ENCODE results near the gene MAP2K3.
"Not testable (repeated sequence)": the region's sequence is repeated elsewhere in the genome, so short reads cannot be mapped to it uniquely, and the experiment has no call there.

DNA sequence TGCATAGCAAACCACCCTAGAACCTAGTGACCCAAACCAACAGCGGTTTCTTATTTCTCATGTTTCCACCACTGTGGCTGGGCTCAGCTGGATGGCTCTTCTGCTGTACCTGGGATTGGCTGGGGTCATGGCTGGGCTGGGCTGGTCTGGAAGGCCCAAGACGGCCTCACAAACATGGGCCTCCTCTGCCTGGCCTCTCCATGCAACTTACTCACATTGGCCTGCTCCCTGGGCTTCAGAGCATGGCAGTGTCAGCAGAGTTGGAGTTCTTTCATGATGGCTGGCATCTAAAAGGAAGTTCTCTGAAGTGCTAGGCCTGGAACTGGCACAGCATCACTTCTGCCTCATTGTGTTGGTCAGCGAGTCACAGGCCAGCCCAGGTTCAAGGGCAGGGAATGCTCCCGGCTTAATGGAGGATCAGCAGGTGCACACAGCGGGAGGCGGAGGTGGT lies 24.4 kb downstream of the MAP2K3 start:
- TF ChIP-seq, protein P1, sequence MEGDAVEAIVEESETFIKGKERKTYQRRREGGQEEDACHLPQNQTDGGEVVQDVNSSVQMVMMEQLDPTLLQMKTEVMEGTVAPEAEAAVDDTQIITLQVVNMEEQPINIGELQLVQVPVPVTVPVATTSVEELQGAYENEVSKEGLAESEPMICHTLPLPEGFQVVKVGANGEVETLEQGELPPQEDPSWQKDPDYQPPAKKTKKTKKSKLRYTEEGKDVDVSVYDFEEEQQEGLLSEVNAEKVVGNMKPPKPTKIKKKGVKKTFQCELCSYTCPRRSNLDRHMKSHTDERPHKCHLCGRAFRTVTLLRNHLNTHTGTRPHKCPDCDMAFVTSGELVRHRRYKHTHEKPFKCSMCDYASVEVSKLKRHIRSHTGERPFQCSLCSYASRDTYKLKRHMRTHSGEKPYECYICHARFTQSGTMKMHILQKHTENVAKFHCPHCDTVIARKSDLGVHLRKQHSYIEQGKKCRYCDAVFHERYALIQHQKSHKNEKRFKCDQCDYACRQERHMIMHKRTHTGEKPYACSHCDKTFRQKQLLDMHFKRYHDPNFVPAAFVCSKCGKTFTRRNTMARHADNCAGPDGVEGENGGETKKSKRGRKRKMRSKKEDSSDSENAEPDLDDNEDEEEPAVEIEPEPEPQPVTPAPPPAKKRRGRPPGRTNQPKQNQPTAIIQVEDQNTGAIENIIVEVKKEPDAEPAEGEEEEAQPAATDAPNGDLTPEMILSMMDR (conservative IDR thresholded peaks at IDR 0.05), result not testable (repeated sequence)
- TF ChIP-seq EZH2 (IDR thresholded peaks at IDR 0.05; ENCODE audit: low read depth), result not testable (repeated sequence)

Data from PC-9 (cell line).